SK-N-SH treated with all-trans-retinoic acid at 6 μM for 48 hours (cell line): ENCODE data around the gene TSR1.

Experiments used
- BACH2 ChIP-seq: fragments of 250-450 bp; sonication (Bioruptor Pico); IDR thresholded peaks from 2 replicates; pipeline ENCODE4 v1.9.0; 2021; ENCODE audit warnings: mild to moderate bottlenecking, borderline replicate concordance
- ESRRG ChIP-seq: fragments of 250-450 bp; sonication (Bioruptor Pico); IDR thresholded peaks from 2 replicates; pipeline ENCODE4 v1.6.1; 2021; ENCODE audit warnings: mild to moderate bottlenecking
- RARB ChIP-seq: fragments of 250-450 bp; sonication (Bioruptor Pico); IDR thresholded peaks from 2 replicates; pipeline ENCODE4 v1.8.0; 2021; ENCODE audit warnings: mild to moderate bottlenecking, moderate library complexity
- SNAI2 ChIP-seq: fragments of 250-450 bp; sonication (Bioruptor Pico); IDR thresholded peaks from 2 replicates; pipeline ENCODE4 v1.5.0; 2020; ENCODE audit warnings: mild to moderate bottlenecking, moderate library complexity
- ZFP30 ChIP-seq: fragments of 450-650 bp; formaldehyde crosslinking; IDR thresholded peaks from 2 replicates; pipeline ENCODE4 v1.5.0; 2022; ENCODE audit warnings: mild to moderate bottlenecking, moderate library complexity
- ZNF8 ChIP-seq: fragments of 450-650 bp; formaldehyde crosslinking; IDR thresholded peaks from 2 replicates; pipeline ENCODE4 v1.5.0; 2020; ENCODE audit warnings: mild to moderate bottlenecking, moderate library complexity
- TF ChIP-seq, protein P1 (sequence below): fragments of 250-450 bp; sonication (Bioruptor Pico); IDR thresholded peaks from 2 replicates; pipeline ENCODE4 v1.5.1; 2020; ENCODE audit warnings: low read depth, mild to moderate bottlenecking, moderate library complexity

DNA sequence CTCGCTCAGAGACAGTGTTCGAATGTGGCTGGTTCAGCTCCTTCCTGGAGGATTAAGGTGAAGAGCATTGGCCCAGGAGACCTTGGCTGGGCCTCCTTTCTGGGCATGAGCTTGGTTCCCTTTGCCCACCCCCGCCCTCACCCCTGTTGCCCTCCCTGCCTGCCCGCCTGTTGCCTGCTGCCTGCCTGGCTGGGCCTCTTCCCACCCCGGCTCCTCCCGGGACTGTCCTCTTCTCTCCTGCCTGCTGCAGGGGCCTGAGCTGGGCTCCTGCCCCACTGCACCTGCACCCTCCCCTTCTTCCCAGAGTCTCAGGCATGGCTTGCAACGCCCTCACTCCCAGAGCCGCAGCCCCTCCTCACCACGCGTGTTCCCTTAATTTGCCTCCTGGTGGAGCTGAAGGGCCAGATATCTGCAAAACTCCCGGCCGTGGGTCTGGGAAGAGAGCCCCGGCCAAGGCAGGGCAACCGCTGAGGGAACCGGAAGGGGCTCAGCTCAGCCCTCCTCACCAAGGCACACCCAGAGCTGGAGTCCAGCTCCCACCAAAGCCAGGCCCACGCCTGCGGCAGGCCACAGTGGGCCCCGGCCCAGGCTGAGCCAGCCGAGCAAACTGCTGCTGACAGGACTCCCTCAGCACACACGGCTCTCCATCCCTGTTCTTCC lies 33.4 kb upstream of the TSR1 start:
- TF ChIP-seq ZNF8 (CRISPR knock-in tag) (no peak), SNAI2 (CRISPR knock-in tag) (no peak), RARB (CRISPR knock-in tag) (no peak), BACH2 (CRISPR knock-in tag) (no peak), ZFP30 (no peak), ESRRG (CRISPR knock-in tag) (no peak)
- TF ChIP-seq, protein P1, sequence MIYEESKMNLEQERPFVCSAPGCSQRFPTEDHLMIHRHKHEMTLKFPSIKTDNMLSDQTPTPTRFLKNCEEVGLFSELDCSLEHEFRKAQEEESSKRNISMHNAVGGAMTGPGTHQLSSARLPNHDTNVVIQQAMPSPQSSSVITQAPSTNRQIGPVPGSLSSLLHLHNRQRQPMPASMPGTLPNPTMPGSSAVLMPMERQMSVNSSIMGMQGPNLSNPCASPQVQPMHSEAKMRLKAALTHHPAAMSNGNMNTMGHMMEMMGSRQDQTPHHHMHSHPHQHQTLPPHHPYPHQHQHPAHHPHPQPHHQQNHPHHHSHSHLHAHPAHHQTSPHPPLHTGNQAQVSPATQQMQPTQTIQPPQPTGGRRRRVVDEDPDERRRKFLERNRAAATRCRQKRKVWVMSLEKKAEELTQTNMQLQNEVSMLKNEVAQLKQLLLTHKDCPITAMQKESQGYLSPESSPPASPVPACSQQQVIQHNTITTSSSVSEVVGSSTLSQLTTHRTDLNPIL (CRISPR knock-in tag): no peak
